Kidney tubule cell (primary cell): ENCODE data around the gene TBC1D16.

Experiments
- DNase-seq: peaks from one replicate; pipeline ENCODE4 v3.0.0-alpha.2; 2018; ENCODE audit warnings: low spot score

The TBC1D16 gene

GRCh38 chr17:79938336-79939093 is 97.2 kb downstream of the TBC1D16 start:
- DNase-seq = no peak

- DNase-seq = no peak
Measured at GRCh38 chr17:79937391-79938335, 98.0 kb downstream of the TBC1D16 start.

- no peak for DNase-seq
Measured at GRCh38 chr17:79936641-79937381, 98.9 kb downstream of the TBC1D16 start.

- DNase-seq = no peak
Measured at GRCh38 chr17:79936050-79936449, 99.6 kb downstream of the TBC1D16 start.

- no peak for DNase-seq
Measured at GRCh38 chr17:79935197-79935885, 100.3 kb downstream of the TBC1D16 start.

- no peak for DNase-seq
Measured at GRCh38 chr17:79934653-79934970, 101.1 kb downstream of the TBC1D16 start.

- DNase-seq = peak; percentile 59
Measured at GRCh38 chr17:79933863-79934652, 101.6 kb downstream of the TBC1D16 start.

- DNase-seq = no peak
Measured at GRCh38 chr17:79932451-79933306, 103.0 kb downstream of the TBC1D16 start.

GRCh38 chr17:79931817-79932309 is 103.8 kb downstream of the TBC1D16 start:
- DNase-seq = no peak

- DNase-seq = peak; percentile 73
Measured at GRCh38 chr17:79930877-79931816, 104.5 kb downstream of the TBC1D16 start.

GRCh38 chr17:79930062-79930876 is 105.4 kb downstream of the TBC1D16 start:
- no peak for DNase-seq

GRCh38 chr17:79929257-79930061 is 106.2 kb downstream of the TBC1D16 start:
- no peak for DNase-seq

GRCh38 chr17:79928502-79929256 is 107.0 kb downstream of the TBC1D16 start:
- DNase-seq = no peak

- no peak for DNase-seq
Measured at GRCh38 chr17:79927688-79928501, 107.8 kb downstream of the TBC1D16 start.

- DNase-seq = no peak
Measured at GRCh38 chr17:79927136-79927661, 108.5 kb downstream of the TBC1D16 start.
